ENCODE measurements around the gene CCNO. TPM values are rescaled to one million over a fixed set of nuclear protein-coding genes. Genes with fewer than 3 reads are reported as not detected.
A peak's percentile ranks its signal among the peaks of the same experiment; 100 is the strongest.

CCNO gene
- total RNA-seq, 1 donor from 2014 or later, result not detected

- TF ChIP-seq, protein P1, sequence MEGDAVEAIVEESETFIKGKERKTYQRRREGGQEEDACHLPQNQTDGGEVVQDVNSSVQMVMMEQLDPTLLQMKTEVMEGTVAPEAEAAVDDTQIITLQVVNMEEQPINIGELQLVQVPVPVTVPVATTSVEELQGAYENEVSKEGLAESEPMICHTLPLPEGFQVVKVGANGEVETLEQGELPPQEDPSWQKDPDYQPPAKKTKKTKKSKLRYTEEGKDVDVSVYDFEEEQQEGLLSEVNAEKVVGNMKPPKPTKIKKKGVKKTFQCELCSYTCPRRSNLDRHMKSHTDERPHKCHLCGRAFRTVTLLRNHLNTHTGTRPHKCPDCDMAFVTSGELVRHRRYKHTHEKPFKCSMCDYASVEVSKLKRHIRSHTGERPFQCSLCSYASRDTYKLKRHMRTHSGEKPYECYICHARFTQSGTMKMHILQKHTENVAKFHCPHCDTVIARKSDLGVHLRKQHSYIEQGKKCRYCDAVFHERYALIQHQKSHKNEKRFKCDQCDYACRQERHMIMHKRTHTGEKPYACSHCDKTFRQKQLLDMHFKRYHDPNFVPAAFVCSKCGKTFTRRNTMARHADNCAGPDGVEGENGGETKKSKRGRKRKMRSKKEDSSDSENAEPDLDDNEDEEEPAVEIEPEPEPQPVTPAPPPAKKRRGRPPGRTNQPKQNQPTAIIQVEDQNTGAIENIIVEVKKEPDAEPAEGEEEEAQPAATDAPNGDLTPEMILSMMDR (IDR thresholded peaks at IDR 0.05), result no peak
- peaks cover 14% of the 10 kb centered on the region for H3K9me3 Mint-ChIP-seq (ENCODE audit: unreplicated experiment)
- H3K36me3 Mint-ChIP-seq (ENCODE audit: unreplicated experiment), result peaks cover 4% of the 10 kb centered on the region
- no peak overlapping the region for H3K27ac Mint-ChIP-seq (ENCODE audit: unreplicated experiment)
- no peaks in the 10 kb centered on the region for H3K4me1 Mint-ChIP-seq (ENCODE audit: unreplicated experiment)
- no peak for DNase-seq (ENCODE audit: extremely low spot score, unreplicated experiment)
- peaks cover 20% of the 10 kb centered on the region for H3K27me3 Mint-ChIP-seq (ENCODE audit: unreplicated experiment)
- no peak overlapping the region for H3K4me3 Mint-ChIP-seq (ENCODE audit: unreplicated experiment)
Observed at GRCh38 chr5:55250064-55250463, 16.7 kb upstream of the CCNO start.

DNA sequence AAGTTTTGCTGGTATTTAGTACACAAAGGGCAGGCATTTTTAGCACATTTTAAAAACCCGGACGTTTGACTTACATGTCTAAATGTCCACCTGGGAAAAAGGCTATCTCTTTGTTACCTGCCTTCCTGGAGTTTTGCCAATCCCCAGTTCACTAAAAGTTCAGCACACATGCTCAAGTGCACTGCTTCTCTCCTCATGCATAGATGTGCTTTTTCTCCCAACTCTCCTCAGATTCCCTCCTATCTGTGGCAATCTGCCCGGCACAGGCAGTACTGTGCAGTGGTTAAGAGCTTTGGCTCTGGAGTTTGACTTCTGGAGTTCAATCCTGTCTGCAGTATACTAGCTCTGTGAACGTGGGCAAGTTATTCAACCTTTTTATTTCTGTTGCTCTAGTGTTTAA is 8.3 kb upstream of the CCNO start:
- TF ChIP-seq, protein P1 (IDR thresholded peaks at IDR 0.05), result no peak
- Mint-ChIP-seq H3K27ac (ENCODE audit: unreplicated experiment) (no peak overlapping the region), H3K4me3 (ENCODE audit: unreplicated experiment) (no peak overlapping the region), H3K4me1 (ENCODE audit: unreplicated experiment) (no peaks in the 10 kb centered on the region), H3K9me3 (ENCODE audit: unreplicated experiment) (no peaks in the 10 kb centered on the region), H3K36me3 (ENCODE audit: unreplicated experiment) (no peaks in the 10 kb centered on the region), H3K27me3 (ENCODE audit: unreplicated experiment) (peaks cover 73% of the 10 kb centered on the region)
- DNase-seq (ENCODE audit: extremely low spot score, unreplicated experiment), result no peak

DNA sequence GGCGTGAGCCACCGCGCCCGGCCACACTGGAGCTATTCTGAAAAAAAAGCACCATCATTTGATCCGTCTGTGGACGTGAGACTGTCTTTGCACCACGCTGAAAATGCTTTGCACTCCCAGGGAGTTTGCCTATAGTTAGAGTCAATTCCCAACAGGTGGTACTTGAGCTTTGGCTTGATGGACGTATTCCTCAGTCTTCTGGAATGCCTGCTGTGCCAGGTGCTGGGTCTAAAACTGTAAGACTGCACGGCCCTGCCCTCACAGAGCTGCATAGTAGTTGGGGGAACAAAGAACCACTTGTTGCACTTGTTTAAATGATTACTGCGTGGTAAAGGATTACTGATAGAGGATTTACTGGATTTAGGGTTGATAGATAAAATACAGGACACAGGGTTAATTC is 3.4 kb upstream of the CCNO start:
- Mint-ChIP-seq H3K27me3 (ENCODE audit: unreplicated experiment) (peaks cover 66% of the 10 kb centered on the region), H3K4me3 (ENCODE audit: unreplicated experiment) (no peak overlapping the region), H3K27ac (ENCODE audit: unreplicated experiment) (no peak overlapping the region), H3K9me3 (ENCODE audit: unreplicated experiment) (no peaks in the 10 kb centered on the region), H3K4me1 (ENCODE audit: unreplicated experiment) (peaks cover 17% of the 10 kb centered on the region), H3K36me3 (ENCODE audit: unreplicated experiment) (no peaks in the 10 kb centered on the region)
- TF ChIP-seq, protein P1 (IDR thresholded peaks at IDR 0.05), result no peak
- DNase-seq (ENCODE audit: extremely low spot score, unreplicated experiment), result no peak

- H3K36me3 Mint-ChIP-seq (ENCODE audit: unreplicated experiment), result no peaks in the 10 kb centered on the region
- DNase-seq (ENCODE audit: extremely low spot score, unreplicated experiment), result no peak
- H3K4me1 Mint-ChIP-seq (ENCODE audit: unreplicated experiment), result peaks cover 24% of the 10 kb centered on the region
- TF ChIP-seq, protein P1 (IDR thresholded peaks at IDR 0.05), result no peak
- H3K9me3 Mint-ChIP-seq (ENCODE audit: unreplicated experiment), result no peaks in the 10 kb centered on the region
- peaks cover 76% of the 10 kb centered on the region for H3K27me3 Mint-ChIP-seq (ENCODE audit: unreplicated experiment)
- H3K27ac Mint-ChIP-seq (ENCODE audit: unreplicated experiment), result peak overlapping the region; percentile 47
- peak overlapping the region; percentile 81 for H3K4me3 Mint-ChIP-seq (ENCODE audit: unreplicated experiment)
Observed at GRCh38 chr5:55234121-55234700, 803 bp upstream of the CCNO start.

- Mint-ChIP-seq H3K4me1 (ENCODE audit: unreplicated experiment) (peaks cover 30% of the 10 kb centered on the region), H3K9me3 (ENCODE audit: unreplicated experiment) (no peaks in the 10 kb centered on the region), H3K27me3 (ENCODE audit: unreplicated experiment) (peaks cover 81% of the 10 kb centered on the region), H3K36me3 (ENCODE audit: unreplicated experiment) (no peaks in the 10 kb centered on the region), H3K27ac (ENCODE audit: unreplicated experiment) (no peak overlapping the region), H3K4me3 (ENCODE audit: unreplicated experiment) (peak overlapping the region; percentile 83)
- TF ChIP-seq, protein P1 (IDR thresholded peaks at IDR 0.05), result no peak
- no peak for DNase-seq (ENCODE audit: extremely low spot score, unreplicated experiment)
Observed at GRCh38 chr5:55232271-55232984, 980 bp downstream of the CCNO start.
